ENCODE data around the gene MTTP. TPM values are rescaled to one million over a fixed set of nuclear protein-coding genes. Genes with fewer than 3 reads are reported as not detected.

MTTP gene
- total RNA-seq, 1 donor from 2014 or later, result under 0.01 TPM

- Histone ChIP-seq H3K9me3 (ENCODE audit: control insufficient read depth in 3 of 3, low read length in 3 of 3) (no peaks in the 10 kb centered on the region), H3K36me3 (ENCODE audit: control insufficient read depth in 3 of 3, insufficient read depth in 3 of 3, low read length in 3 of 3) (no peaks in the 10 kb centered on the region), H3K4me3 (ENCODE audit: low read length in 3 of 3) (no peak within 1 kb of the TSS), H3K27me3 (ENCODE audit: control insufficient read depth in 3 of 3, insufficient read depth in 3 of 3, low read length in 3 of 3) (no peaks in the 10 kb centered on the region), H3K4me1 (ENCODE audit: control insufficient read depth in 3 of 3, insufficient read depth in 3 of 3, low read length in 3 of 3) (peaks cover 16 to 41% (median 19%) of the 10 kb centered on the region in 3 donors), H3K9ac (ENCODE audit: low read depth in 1 of 3, low read length in 3 of 3) (peak within 1 kb of the TSS in 1 of 3 donors; percentile 40), H3K27ac (ENCODE audit: low read depth, low read length) (peak within 1 kb of the TSS; percentile 97)
Observed at GRCh38 chr4:99657798-99658197, 83.2 kb downstream of the MTTP start, which contains the start of gene C4orf54. TSS of gene C4orf54 (minus strand) at chr4:99657828. CDS start at chr4:99654648, 3,180 bp downstream.

- H3K9ac ChIP-seq (ENCODE audit: low read depth in 1 of 3, low read length in 3 of 3), result no peak overlapping the region
- H3K4me3 ChIP-seq (ENCODE audit: low read length in 3 of 3), result no peak overlapping the region
- H3K9me3 ChIP-seq (ENCODE audit: control insufficient read depth in 3 of 3, low read length in 3 of 3), result no peaks in the 10 kb centered on the region
- H3K27me3 ChIP-seq (ENCODE audit: control insufficient read depth in 3 of 3, insufficient read depth in 3 of 3, low read length in 3 of 3), result no peaks in the 10 kb centered on the region
- H3K27ac ChIP-seq (ENCODE audit: low read depth, low read length), result peak overlapping the region; percentile 97
- H3K36me3 ChIP-seq (ENCODE audit: control insufficient read depth in 3 of 3, insufficient read depth in 3 of 3, low read length in 3 of 3), result no peaks in the 10 kb centered on the region
- H3K4me1 ChIP-seq (ENCODE audit: control insufficient read depth in 3 of 3, insufficient read depth in 3 of 3, low read length in 3 of 3), result peaks cover 16 to 41% (median 19%) of the 10 kb centered on the region in 3 donors
Observed at GRCh38 chr4:99658666-99659065, 84.0 kb downstream of the MTTP start.

- Histone ChIP-seq H3K9me3 (ENCODE audit: control insufficient read depth in 3 of 3, low read length in 3 of 3) (no peaks in the 10 kb centered on the region), H3K4me1 (ENCODE audit: control insufficient read depth in 3 of 3, insufficient read depth in 3 of 3, low read length in 3 of 3) (peaks cover 3 to 22% (median 5%) of the 10 kb centered on the region in 3 donors), H3K27ac (ENCODE audit: low read depth, low read length) (no peak overlapping the region)
Observed at GRCh38 chr4:99661907-99662306, 87.3 kb downstream of the MTTP start.

GRCh38 chr4:99664716-99665115 lies 90.1 kb downstream of the MTTP start:
- Histone ChIP-seq H3K27me3 (ENCODE audit: control insufficient read depth in 3 of 3, insufficient read depth in 3 of 3, low read length in 3 of 3) (no peaks in the 10 kb centered on the region), H3K4me1 (ENCODE audit: control insufficient read depth in 3 of 3, insufficient read depth in 3 of 3, low read length in 3 of 3) (no peaks in the 10 kb centered on the region), H3K36me3 (ENCODE audit: control insufficient read depth in 3 of 3, insufficient read depth in 3 of 3, low read length in 3 of 3) (no peaks in the 10 kb centered on the region), H3K9me3 (ENCODE audit: control insufficient read depth in 3 of 3, low read length in 3 of 3) (no peaks in the 10 kb centered on the region), H3K27ac (ENCODE audit: low read depth, low read length) (no peak overlapping the region), H3K4me3 (ENCODE audit: low read length in 3 of 3) (no peak overlapping the region), H3K9ac (ENCODE audit: low read depth in 1 of 3, low read length in 3 of 3) (no peak overlapping the region)

More at GRCh38 chr4:99661907-99662306, 87.3 kb downstream of the MTTP start:
- Histone ChIP-seq H3K36me3 (ENCODE audit: control insufficient read depth in 3 of 3, insufficient read depth in 3 of 3, low read length in 3 of 3) (no peaks in the 10 kb centered on the region), H3K9ac (ENCODE audit: low read depth in 1 of 3, low read length in 3 of 3) (no peak overlapping the region), H3K27me3 (ENCODE audit: control insufficient read depth in 3 of 3, insufficient read depth in 3 of 3, low read length in 3 of 3) (no peaks in the 10 kb centered on the region), H3K4me3 (ENCODE audit: low read length in 3 of 3) (no peak overlapping the region)

- no peak overlapping the region for H3K27ac ChIP-seq (ENCODE audit: low read depth, low read length)
- H3K9ac ChIP-seq (ENCODE audit: low read depth in 1 of 3, low read length in 3 of 3), result no peak overlapping the region
- H3K4me1 ChIP-seq (ENCODE audit: control insufficient read depth in 3 of 3, insufficient read depth in 3 of 3, low read length in 3 of 3), result no peaks in the 10 kb centered on the region
- no peak overlapping the region for H3K4me3 ChIP-seq (ENCODE audit: low read length in 3 of 3)
- H3K36me3 ChIP-seq (ENCODE audit: control insufficient read depth in 3 of 3, insufficient read depth in 3 of 3, low read length in 3 of 3), result no peaks in the 10 kb centered on the region
- no peaks in the 10 kb centered on the region for H3K9me3 ChIP-seq (ENCODE audit: control insufficient read depth in 3 of 3, low read length in 3 of 3)
- H3K27me3 ChIP-seq (ENCODE audit: control insufficient read depth in 3 of 3, insufficient read depth in 3 of 3, low read length in 3 of 3), result no peaks in the 10 kb centered on the region
Observed at GRCh38 chr4:99665983-99666382, 91.4 kb downstream of the MTTP start.

GRCh38 chr4:99668472-99668871 lies 93.8 kb downstream of the MTTP start:
- Histone ChIP-seq H3K9ac (ENCODE audit: low read depth in 1 of 3, low read length in 3 of 3) (no peak overlapping the region), H3K4me3 (ENCODE audit: low read length in 3 of 3) (no peak overlapping the region), H3K27ac (ENCODE audit: low read depth, low read length) (no peak overlapping the region)

GRCh38 chr4:99669084-99669483 lies 94.5 kb downstream of the MTTP start:
- Histone ChIP-seq H3K9ac (ENCODE audit: low read depth in 1 of 3, low read length in 3 of 3) (no peak overlapping the region), H3K9me3 (ENCODE audit: control insufficient read depth in 3 of 3, low read length in 3 of 3) (peaks cover 0 to 8% (median 0%) of the 10 kb centered on the region in 3 donors), H3K36me3 (ENCODE audit: control insufficient read depth in 3 of 3, insufficient read depth in 3 of 3, low read length in 3 of 3) (no peaks in the 10 kb centered on the region), H3K27ac (ENCODE audit: low read depth, low read length) (no peak overlapping the region), H3K4me3 (ENCODE audit: low read length in 3 of 3) (no peak overlapping the region), H3K27me3 (ENCODE audit: control insufficient read depth in 3 of 3, insufficient read depth in 3 of 3, low read length in 3 of 3) (no peaks in the 10 kb centered on the region), H3K4me1 (ENCODE audit: control insufficient read depth in 3 of 3, insufficient read depth in 3 of 3, low read length in 3 of 3) (no peaks in the 10 kb centered on the region)

More at GRCh38 chr4:99668472-99668871, 93.8 kb downstream of the MTTP start:
- Histone ChIP-seq H3K27me3 (ENCODE audit: control insufficient read depth in 3 of 3, insufficient read depth in 3 of 3, low read length in 3 of 3) (no peaks in the 10 kb centered on the region), H3K36me3 (ENCODE audit: control insufficient read depth in 3 of 3, insufficient read depth in 3 of 3, low read length in 3 of 3) (no peaks in the 10 kb centered on the region), H3K9me3 (ENCODE audit: control insufficient read depth in 3 of 3, low read length in 3 of 3) (peaks cover 0 to 8% (median 0%) of the 10 kb centered on the region in 3 donors), H3K4me1 (ENCODE audit: control insufficient read depth in 3 of 3, insufficient read depth in 3 of 3, low read length in 3 of 3) (no peaks in the 10 kb centered on the region)

GRCh38 chr4:99670409-99671073 lies 95.9 kb downstream of the MTTP start:
- Histone ChIP-seq H3K4me1 (ENCODE audit: control insufficient read depth in 3 of 3, insufficient read depth in 3 of 3, low read length in 3 of 3) (no peaks in the 10 kb centered on the region), H3K9me3 (ENCODE audit: control insufficient read depth in 3 of 3, low read length in 3 of 3) (peaks cover 0 to 8% (median 0%) of the 10 kb centered on the region in 3 donors), H3K27me3 (ENCODE audit: control insufficient read depth in 3 of 3, insufficient read depth in 3 of 3, low read length in 3 of 3) (no peaks in the 10 kb centered on the region), H3K27ac (ENCODE audit: low read depth, low read length) (no peak overlapping the region), H3K4me3 (ENCODE audit: low read length in 3 of 3) (no peak overlapping the region), H3K9ac (ENCODE audit: low read depth in 1 of 3, low read length in 3 of 3) (no peak overlapping the region), H3K36me3 (ENCODE audit: control insufficient read depth in 3 of 3, insufficient read depth in 3 of 3, low read length in 3 of 3) (no peaks in the 10 kb centered on the region)

Other genes starting within 250 kb of the MTTP start
- gene ADH1C, start 222.1 kb upstream of the MTTP start, total RNA-seq, result 13.0 TPM
- not detected for gene ADH7, start 139.5 kb upstream of the MTTP start, total RNA-seq
- gene C4orf17, start 63.8 kb upstream of the MTTP start, total RNA-seq, result not detected
- gene TRMT10A, start 10.8 kb upstream of the MTTP start, total RNA-seq, result 5.7 TPM
- gene C4orf54, start 83.0 kb downstream of the MTTP start, total RNA-seq, result 132 TPM
- gene DAPP1, start 242.0 kb downstream of the MTTP start, total RNA-seq, result 1.6 TPM